Transverse colon (tissue), 4 donors: Measurements from ENCODE around the gene PLPP3.

Experiments
- CTCF ChIP-seq, 5 experiments: fragments of 200-600 bp in 3 of 5; fragments of 450-650 bp in 2 of 5; sonication (generic) in 3 of 5; IDR thresholded peaks; 1 replicate in 2 of 5; 2 replicates in 3 of 5; pipeline ENCODE4 v1.5.1; 2016 to 2017; ENCODE audit warnings: antibody characterized with exemption in 5 of 5, inconsistent platforms in 3 of 5, mild to moderate bottlenecking in 2 of 5, moderate library complexity in 1 of 5
- EP300 ChIP-seq: sonication (generic); formaldehyde crosslinking; IDR thresholded peaks from one replicate; pipeline ENCODE4 v1.6.1; 2017; ENCODE audit warnings: antibody characterized with exemption, low read depth
- POLR2AphosphoS5 ChIP-seq, 3 donors: sonication (generic); formaldehyde crosslinking; IDR thresholded peaks; one replicate each; pipeline ENCODE4 v1.6.1; 2016; ENCODE audit warnings: antibody characterized with exemption in 3 of 3

- TF ChIP-seq CTCF (IDR thresholded peaks at IDR 0.05) (no peak), POLR2AphosphoS5 (IDR thresholded peaks at IDR 0.05) (no peak), EP300 (no peak)
Measured at GRCh38 chr1:56456435-56457101, 122.8 kb downstream of the PLPP3 start.
